HL-60 (cell line): ENCODE data around the gene SPRR5.

Source experiments
- GABPA ChIP-seq: IDR thresholded peaks from 2 replicates; pipeline ENCODE4 v1.6.1; 2012; ENCODE audit warnings: low read depth
- TF ChIP-seq, protein P1 (sequence below): IDR thresholded peaks from one replicate; pipeline ENCODE4 v1.5.1; 2011; ENCODE audit warnings: low read length, control low read depth, inconsistent platforms; ENCODE audit not compliant: insufficient read depth

DNA sequence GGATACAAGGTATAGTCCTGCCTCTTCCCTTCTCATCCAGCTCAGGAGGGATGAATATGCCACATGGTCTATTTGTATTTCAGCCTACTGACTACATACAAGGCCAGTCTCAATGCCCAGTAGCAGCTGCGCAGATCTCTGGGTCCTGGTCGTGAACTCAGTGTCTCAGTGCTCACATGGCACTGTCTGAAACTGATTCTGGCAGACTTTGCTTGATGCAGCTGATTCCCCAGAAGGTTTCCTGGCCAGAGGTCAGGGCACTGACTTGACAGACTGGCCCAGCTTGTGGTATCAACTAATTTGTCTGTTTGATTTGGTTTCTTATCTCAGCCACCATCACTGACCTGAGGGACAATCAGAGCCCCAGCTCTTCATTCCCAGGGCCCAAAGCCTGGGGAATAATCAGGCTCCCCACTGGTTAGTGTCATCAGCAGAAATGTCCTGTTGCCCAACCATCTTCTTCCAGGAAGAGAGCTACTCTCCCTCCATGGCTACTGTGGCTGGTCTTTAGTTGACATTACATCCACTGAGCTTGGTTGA, 15.9 kb downstream of the SPRR5 start:
- TF ChIP-seq GABPA = no peak
- TF ChIP-seq, protein P1, sequence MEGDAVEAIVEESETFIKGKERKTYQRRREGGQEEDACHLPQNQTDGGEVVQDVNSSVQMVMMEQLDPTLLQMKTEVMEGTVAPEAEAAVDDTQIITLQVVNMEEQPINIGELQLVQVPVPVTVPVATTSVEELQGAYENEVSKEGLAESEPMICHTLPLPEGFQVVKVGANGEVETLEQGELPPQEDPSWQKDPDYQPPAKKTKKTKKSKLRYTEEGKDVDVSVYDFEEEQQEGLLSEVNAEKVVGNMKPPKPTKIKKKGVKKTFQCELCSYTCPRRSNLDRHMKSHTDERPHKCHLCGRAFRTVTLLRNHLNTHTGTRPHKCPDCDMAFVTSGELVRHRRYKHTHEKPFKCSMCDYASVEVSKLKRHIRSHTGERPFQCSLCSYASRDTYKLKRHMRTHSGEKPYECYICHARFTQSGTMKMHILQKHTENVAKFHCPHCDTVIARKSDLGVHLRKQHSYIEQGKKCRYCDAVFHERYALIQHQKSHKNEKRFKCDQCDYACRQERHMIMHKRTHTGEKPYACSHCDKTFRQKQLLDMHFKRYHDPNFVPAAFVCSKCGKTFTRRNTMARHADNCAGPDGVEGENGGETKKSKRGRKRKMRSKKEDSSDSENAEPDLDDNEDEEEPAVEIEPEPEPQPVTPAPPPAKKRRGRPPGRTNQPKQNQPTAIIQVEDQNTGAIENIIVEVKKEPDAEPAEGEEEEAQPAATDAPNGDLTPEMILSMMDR = no peak
